Measurements from ENCODE around the gene SMS.

DNA sequence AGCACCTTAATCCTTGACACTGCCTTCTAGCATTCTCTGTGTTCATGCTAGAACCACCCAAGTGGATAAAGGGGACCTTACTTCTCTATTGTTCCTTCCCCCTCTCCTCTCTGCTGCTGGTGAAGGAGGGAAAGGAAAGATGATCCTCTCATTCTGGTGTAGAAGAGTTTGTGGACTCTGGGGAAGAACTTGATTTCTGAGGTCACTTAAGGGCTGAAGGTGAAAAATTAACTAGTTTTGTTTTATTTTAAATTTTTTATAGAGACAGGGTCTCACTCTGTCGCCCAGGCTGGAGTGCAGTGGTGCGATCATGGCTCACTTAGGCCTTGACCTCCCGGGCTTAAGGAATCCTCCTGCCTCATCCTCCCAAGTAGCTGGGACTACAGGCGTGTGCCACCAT is 29.8 kb downstream of the SMS start:
- no peak for TF ChIP-seq CTCF (IDR thresholded peaks at IDR 0.05)
- no peak for TF ChIP-seq POLR2A (IDR thresholded peaks at IDR 0.05)

Data from testis (tissue), 2 donors.